Keratinocyte (primary cell): ENCODE measurements around the gene KCNC4. TPM values are rescaled to one million over a fixed set of nuclear protein-coding genes. Genes with fewer than 3 reads are reported as not detected.
A peak's percentile ranks its signal among the peaks of the same experiment; 100 is the strongest.

Experiments
- DNase-seq: peaks from one replicate; pipeline ENCODE4 v3.0.0-alpha.2; 2011; ENCODE audit warnings: low read depth, missing footprints, low spot score
- FAIRE-seq: peaks from 2 replicates; lab custom pipeline; 2011; peaks lifted over from hg19 to GRCh38; lab: Jason Lieb, UNC
- H2AFZ ChIP-seq: 2 replicates; pipeline ENCODE4 v1.6.0; 2012; ENCODE audit warnings: low read length, control low read depth, inconsistent platforms; ENCODE audit not compliant: control insufficient read depth
- H3K27ac ChIP-seq: 2 replicates; pipeline ENCODE4 v1.5.1; 2011; ENCODE audit warnings: low read length; ENCODE audit not compliant: control insufficient read depth, insufficient read depth
- H3K27me3 ChIP-seq: 3 replicates; pipeline ENCODE4 v1.6.0; 2011; ENCODE audit warnings: low read length; ENCODE audit not compliant: control insufficient read depth, insufficient read depth; ENCODE audit errors: extremely low read depth
- H3K36me3 ChIP-seq, 2 experiments: 2 replicates in 1 of 2; 3 replicates in 1 of 2; pipeline ENCODE4 v1.5.1; 2011; ENCODE audit warnings: low read length in 2 of 2, mild to moderate bottlenecking in 1 of 2; ENCODE audit not compliant: control insufficient read depth in 2 of 2, insufficient read depth in 2 of 2; ENCODE audit errors: extremely low read depth in 1 of 2
- H3K4me1 ChIP-seq: 3 replicates; pipeline ENCODE4 v1.5.1; 2011; ENCODE audit warnings: low read length; ENCODE audit not compliant: control insufficient read depth, insufficient read depth; ENCODE audit errors: extremely low read depth
- H3K4me2 ChIP-seq: 3 replicates; pipeline ENCODE4 v1.6.0; 2011; ENCODE audit warnings: low read depth, low read length; ENCODE audit not compliant: control insufficient read depth, insufficient read depth; ENCODE audit errors: extremely low read depth
- H3K4me3 ChIP-seq, 3 experiments: fragments of 200-600 bp in 1 of 3; sonication (generic) in 1 of 3; 2 replicates in 2 of 3; 3 replicates in 1 of 3; pipeline ENCODE4 v1.5.1; 2011 to 2016; ENCODE audit warnings: low read length in 3 of 3, mild to moderate bottlenecking in 3 of 3, control low read depth in 2 of 3, inconsistent platforms in 1 of 3, low read depth in 1 of 3, mixed read lengths in 1 of 3, mixed run types in 1 of 3, moderate library complexity in 1 of 3; ENCODE audit not compliant: control insufficient read depth in 2 of 3, insufficient read depth in 2 of 3; ENCODE audit errors: extremely low read depth in 1 of 3
- H3K79me2 ChIP-seq: 2 replicates; pipeline ENCODE4 v1.6.0; 2012; ENCODE audit warnings: low read length; ENCODE audit not compliant: control insufficient read depth, insufficient read depth
- H3K9ac ChIP-seq: 3 replicates; pipeline ENCODE4 v1.6.0; 2011; ENCODE audit warnings: low read length; ENCODE audit not compliant: control insufficient read depth, insufficient read depth; ENCODE audit errors: extremely low read depth
- H3K9me1 ChIP-seq: 3 replicates; pipeline ENCODE4 v1.6.0; 2011; ENCODE audit warnings: low read length; ENCODE audit not compliant: control insufficient read depth, insufficient read depth; ENCODE audit errors: extremely low read depth
- H3K9me3 ChIP-seq: 2 replicates; pipeline ENCODE4 v1.5.1; 2012; ENCODE audit warnings: low read depth, low read length; ENCODE audit not compliant: control insufficient read depth
- H4K20me1 ChIP-seq: 3 replicates; pipeline ENCODE4 v1.6.0; 2011; ENCODE audit warnings: low read length; ENCODE audit not compliant: control insufficient read depth, insufficient read depth; ENCODE audit errors: extremely low read depth
- CTCF ChIP-seq, 3 experiments: IDR thresholded peaks in 1 of 3; conservative IDR thresholded peaks in 1 of 3; optimal IDR thresholded peaks in 1 of 3; 2 replicates in 2 of 3; 3 replicates in 1 of 3; pipeline versions ENCODE3 to v1.5.1; 2011; ENCODE audit warnings: low read length in 3 of 3, mild to moderate bottlenecking in 3 of 3, moderate library complexity in 2 of 3, control low read depth in 1 of 3, inconsistent platforms in 1 of 3; ENCODE audit not compliant: insufficient read depth in 2 of 3; ENCODE audit errors: extremely low read depth in 1 of 3
- EZH2 ChIP-seq: IDR thresholded peaks from one replicate; pipeline ENCODE4 v1.6.1; 2012; ENCODE audit warnings: inconsistent platforms, mild to moderate bottlenecking, low read length, moderate library complexity
- dilution Hi-C: fragments of 300-500 bp; cut with MboI; formaldehyde crosslinking; loops from one replicate; pipeline ENCODE4 v1.7.0; 2020; ENCODE audit warnings: low sequenced_read_pairs; ENCODE audit not compliant: extremely low pct_ligation_motif_present
- polyA plus RNA-seq, 5 experiments: library from polyadenylated mRNA; depleted of rRNA in 3 of 5; stranded (reverse) in 3 of 5; stranded (forward) in 1 of 5; unstranded in 1 of 5; fragments of >200 nt; gene quantifications; 1 replicate in 1 of 5; 2 replicates in 3 of 5; 3 replicates in 1 of 5; pipeline versions ENCODE4 v1.2.1 to v1.2.3, GENCODE V29; 2011 to 2012; ENCODE audit warnings: missing spikeins in 2 of 5, low read depth in 1 of 5, low replicate concordance in 1 of 5

Gene KCNC4
- polyA plus RNA-seq, 1 donor (not counting 4 experiments of a cell fraction or from before 2014, with no cell fraction given) = 1.3 TPM

GRCh38 chr1:110187139-110187890 is 22.8 kb upstream of the KCNC4 start:
- FAIRE-seq (no peak), DNase-seq (no peak)
- Histone ChIP-seq H3K27ac (no peak overlapping the region), H3K4me3 (no peak overlapping the region), H3K79me2 (no peaks in the 10 kb centered on the region), H2AFZ (no peak overlapping the region), H3K4me1 (peaks cover 11% of the 10 kb centered on the region), H3K4me2 (no peak overlapping the region), H3K36me3 (no peaks in the 10 kb centered on the region), H3K9me3 (no peaks in the 10 kb centered on the region), H3K27me3 (peaks cover 10% of the 10 kb centered on the region), H3K9me1 (no peaks in the 10 kb centered on the region), H3K9ac (no peak overlapping the region), H4K20me1 (no peaks in the 10 kb centered on the region)
- dilution Hi-C loops = no loop called here
- TF ChIP-seq CTCF (optimal IDR thresholded peaks at IDR 0.05 in 1 of 3, IDR thresholded peaks at IDR 0.05 in 1 of 3, conservative IDR thresholded peaks at IDR 0.05 in 1 of 3; ENCODE audit: extremely low read depth in 1 of 3, insufficient read depth in 2 of 3, low read length in 3 of 3) = no peak
- no peak for TF ChIP-seq EZH2

GRCh38 chr1:110188035-110188618 is 22.0 kb upstream of the KCNC4 start:
- no peaks in the 10 kb centered on the region for H3K9me3 ChIP-seq
- H3K36me3 ChIP-seq = no peaks in the 10 kb centered on the region
- DNase-seq (no peak), FAIRE-seq (peak; percentile 17)
- TF ChIP-seq EZH2 (no peak), CTCF (optimal IDR thresholded peaks at IDR 0.05 in 1 of 3, IDR thresholded peaks at IDR 0.05 in 1 of 3, conservative IDR thresholded peaks at IDR 0.05 in 1 of 3; ENCODE audit: extremely low read depth in 1 of 3, insufficient read depth in 2 of 3, low read length in 3 of 3) (no peak)
- H3K9me1 ChIP-seq = no peaks in the 10 kb centered on the region
- H3K9ac ChIP-seq = no peak overlapping the region
- peak overlapping the region; percentile 19 for H3K4me2 ChIP-seq
- dilution Hi-C loops = no loop called here
- peaks cover 12% of the 10 kb centered on the region for H3K27me3 ChIP-seq
- H3K27ac ChIP-seq = no peak overlapping the region
- H2AFZ ChIP-seq = no peak overlapping the region
- no peaks in the 10 kb centered on the region for H4K20me1 ChIP-seq
- no peaks in the 10 kb centered on the region for H3K79me2 ChIP-seq
- H3K4me1 ChIP-seq = peaks cover 11% of the 10 kb centered on the region
- H3K4me3 ChIP-seq = no peak overlapping the region
